Umbilical cord (tissue), 2 donors: ENCODE measurements around the gene CAPRIN2. TPM values are rescaled to one million over a fixed set of nuclear protein-coding genes. Genes with fewer than 3 reads are reported as not detected.

Experiments used
- DNase-seq: peaks from one replicate; pipeline ENCODE4 v3.0.0-alpha.2; 2015; ENCODE audit warnings: low spot score
- total RNA-seq: library from RNA; depleted of rRNA; stranded (reverse); fragments of >200 nt; gene quantifications from one replicate; pipeline ENCODE4 v1.2.3, GENCODE V29; 2014; ENCODE audit warnings: low replicate concordance; ENCODE audit not compliant: insufficient read depth

Gene CAPRIN2
- total RNA-seq, 1 donor from 2014 or later: 38.3 TPM

DNA sequence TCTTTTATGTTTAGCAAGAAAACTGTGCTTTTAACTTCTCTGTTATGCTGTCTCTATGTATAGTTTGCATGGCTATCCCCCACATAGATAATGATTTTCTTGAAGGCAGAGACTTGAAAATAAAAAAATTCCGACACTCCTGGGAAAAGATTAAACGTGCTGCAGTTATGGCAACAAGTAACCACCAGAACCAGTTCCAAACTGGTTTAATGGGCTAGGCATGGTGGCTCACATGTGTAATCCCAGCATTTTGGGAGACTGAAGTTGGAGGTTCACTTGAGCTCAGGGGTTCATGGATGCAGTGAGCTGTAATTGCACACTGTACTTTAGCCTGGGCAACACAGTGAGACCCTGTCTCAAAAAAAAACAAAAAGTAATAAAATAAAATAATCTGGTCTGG lies 15.1 kb upstream of the CAPRIN2 start:
- no peak for DNase-seq

DNA sequence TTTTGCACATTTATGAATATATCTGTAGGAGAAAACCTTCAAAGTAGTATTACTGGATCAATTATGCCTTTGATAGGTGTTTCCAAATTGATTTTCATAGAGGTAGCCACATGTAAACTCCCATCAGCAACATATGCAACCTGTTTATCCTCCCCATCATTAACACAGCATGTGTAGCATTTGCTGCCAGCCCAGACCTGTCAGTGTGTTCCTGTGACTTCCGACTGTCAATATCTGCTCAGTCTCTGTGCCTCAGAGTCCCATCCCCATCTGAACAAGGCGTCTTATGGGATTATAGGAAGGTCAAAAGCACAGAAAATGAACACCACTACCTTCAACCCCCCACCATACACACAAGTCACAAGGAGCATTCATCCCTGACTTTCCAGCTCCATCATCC lies 9.5 kb upstream of the CAPRIN2 start:
- DNase-seq: no peak

DNA sequence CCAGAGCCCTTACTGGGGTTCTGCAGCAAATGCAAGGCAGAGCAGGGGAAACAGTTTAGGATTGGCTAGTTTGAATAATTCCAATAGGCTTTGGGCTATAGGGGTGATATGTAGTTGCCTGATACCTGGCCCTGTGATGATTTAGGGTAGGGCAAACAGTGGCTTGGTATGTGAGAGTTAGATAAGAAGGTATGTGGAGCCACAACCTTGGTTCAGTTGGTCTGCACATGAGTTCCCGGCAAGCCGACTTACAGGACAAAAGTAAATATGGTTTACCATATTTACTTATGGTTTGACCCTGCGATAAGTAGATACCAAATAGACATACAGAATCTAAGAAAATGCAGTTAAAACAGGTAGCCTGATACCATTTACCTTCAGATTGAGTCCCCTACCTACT lies 8.3 kb upstream of the CAPRIN2 start:
- DNase-seq: no peak

DNA sequence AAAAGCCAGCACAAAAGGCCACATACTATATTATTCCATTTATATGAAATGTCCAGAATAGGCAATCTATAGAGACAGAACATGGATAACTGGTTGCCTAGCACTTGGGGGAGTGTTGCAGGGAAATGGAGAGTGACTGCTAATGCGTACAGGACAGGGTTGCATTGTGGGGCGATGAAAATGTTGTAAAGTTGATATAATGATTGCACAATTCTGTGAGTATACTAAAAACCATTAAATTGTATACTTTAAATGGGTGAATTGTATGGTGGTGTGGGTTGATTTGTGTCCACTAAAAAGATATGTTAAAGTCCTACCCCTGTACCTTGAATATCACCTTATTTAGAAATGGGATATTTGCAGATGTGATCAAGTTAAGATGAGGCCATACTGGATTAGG lies 7.0 kb upstream of the CAPRIN2 start:
- no peak for DNase-seq

DNA sequence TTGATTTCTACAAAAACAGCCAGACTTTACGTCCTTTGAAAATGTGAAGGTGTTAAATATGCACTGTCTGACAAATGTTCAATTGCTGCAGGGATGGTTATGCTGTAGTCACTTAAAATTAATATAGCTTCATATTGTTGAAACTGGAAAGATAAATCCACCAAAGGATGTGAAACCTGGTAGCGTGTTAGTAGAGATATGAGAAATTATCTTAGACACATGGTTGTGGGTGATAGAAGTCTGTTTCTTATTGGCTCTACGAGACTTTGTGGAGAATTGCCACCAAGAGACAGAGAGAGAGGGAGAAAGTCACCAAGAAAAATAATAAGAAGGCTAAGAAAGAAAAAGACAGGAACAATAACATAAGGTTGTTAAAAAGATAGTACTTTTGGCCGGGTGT lies 2.6 kb upstream of the CAPRIN2 start:
- DNase-seq: no peak

DNA sequence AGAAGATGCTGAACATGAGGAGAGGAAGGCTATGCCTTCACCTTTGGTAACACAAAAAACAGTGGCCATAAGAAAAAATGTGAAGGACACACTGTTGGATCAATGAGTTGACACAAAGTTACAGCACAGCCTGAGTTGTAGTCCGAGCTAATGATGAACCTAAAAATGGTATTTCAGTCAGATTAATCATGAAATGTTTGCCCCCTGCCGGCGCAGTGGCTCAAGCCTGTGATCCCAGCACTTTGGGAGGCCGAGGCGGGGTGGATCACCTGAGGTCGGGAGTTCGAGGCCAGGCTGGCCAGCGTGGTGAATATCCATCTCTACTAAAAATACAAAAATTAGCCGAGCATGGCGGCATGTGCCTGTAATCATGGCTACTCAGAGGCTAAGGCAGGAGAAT lies 1.3 kb upstream of the CAPRIN2 start:
- DNase-seq: no peak

DNA sequence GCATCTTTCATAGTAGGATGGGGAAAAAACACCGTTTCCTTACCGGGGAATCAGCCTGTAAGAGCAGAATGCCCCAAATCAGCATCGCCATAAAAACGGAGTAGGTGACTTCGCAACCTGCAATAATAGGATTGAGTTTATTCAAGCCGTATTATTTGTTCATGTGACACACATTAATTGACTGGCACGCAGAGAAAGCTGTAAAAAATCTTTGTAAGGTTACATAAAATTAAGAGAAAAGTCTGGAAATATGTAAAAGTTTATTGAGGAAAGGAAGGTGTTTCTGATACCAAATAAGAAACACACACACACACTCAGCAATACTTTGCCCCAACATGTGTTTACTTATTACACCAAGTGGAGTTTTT lies 628 bp upstream of the CAPRIN2 start:
- DNase-seq: no peak

DNA sequence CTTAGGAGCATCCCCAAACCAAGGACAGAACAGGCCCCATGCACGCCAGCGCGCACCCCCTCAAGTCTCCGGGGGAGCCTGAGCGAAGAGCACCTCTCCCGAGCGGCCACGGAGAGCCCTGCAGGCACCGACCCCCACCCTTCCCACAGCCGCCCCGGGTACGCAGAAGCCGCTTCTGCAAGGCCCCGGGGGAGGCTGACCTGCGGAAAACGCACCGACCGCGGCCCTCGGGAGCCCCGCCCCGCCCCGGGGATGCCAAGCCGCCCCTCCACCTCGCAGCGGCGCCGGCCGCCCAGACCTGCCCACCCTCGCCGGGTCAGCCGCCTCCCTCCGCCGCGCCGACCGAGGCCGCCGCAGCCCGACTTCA lies 385 bp downstream of the CAPRIN2 start:
- no peak for DNase-seq

DNA sequence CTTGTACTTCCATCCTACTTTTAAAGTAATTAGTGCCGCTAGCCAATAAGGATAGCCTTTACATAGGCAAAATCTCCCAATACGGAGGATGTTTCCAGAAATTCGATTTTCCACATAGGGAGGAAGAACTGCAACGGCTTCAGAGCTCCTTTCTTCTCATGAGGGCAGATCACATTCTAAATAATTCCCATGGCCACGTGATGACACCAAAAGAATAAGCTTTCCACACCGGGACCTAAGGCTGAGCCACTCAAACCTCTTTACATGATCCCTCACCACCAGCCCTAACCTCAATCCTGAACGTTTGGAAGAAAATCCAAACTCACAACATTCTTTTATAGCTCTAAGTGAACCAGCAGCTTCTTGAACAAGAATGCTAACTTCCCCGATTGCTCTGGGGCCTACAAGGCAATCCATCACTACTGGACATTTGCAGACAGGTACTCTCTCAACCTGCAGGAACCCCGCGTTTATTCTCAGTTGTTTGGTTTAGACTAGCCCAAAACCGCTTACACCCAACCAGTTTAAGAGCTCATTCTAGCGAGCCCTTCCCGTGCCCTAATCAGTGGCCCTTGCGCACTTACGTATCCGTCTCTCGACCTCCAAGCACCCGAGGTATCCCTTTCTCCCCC lies 884 bp downstream of the CAPRIN2 start:
- DNase-seq: peak; percentile 28

DNA sequence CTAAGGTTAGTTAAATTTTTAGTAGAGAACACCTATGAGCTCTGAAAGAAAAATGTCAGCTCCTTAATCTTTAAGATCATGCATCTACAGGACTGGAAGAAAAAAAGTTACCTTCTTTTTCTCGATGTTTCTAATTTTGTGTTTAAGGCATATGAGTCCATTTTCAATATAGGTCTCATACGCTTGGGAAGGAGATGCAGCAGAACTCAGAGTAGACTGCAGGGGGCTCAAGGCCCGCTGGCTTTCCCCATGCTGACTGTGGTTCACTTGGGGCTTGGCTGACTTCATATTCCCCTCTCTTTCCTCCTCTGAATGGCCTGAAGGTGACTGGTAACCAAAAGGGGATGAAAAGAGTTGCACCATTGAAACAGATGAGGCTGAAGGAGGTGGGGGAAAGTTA lies 1.5 kb downstream of the CAPRIN2 start:
- DNase-seq: no peak

DNA sequence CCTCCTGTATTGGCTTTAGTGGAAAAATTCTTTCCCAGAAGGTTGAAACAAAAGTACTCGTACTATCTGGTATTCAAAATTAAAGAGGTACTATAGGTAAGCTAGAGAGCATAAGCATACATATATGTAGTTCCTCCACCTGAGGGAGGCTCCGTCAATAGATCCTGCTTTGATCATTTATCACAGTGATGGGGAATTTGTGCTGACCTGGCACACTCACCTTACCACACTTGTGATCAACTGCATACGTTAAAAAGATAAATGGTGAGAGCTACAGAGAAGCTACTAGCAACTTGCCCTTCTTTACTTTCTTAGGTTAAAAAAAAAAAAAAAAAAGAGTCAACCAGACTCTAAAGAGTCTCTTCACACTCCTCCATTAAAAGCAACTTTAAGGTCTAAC lies 2.5 kb downstream of the CAPRIN2 start:
- no peak for DNase-seq

DNA sequence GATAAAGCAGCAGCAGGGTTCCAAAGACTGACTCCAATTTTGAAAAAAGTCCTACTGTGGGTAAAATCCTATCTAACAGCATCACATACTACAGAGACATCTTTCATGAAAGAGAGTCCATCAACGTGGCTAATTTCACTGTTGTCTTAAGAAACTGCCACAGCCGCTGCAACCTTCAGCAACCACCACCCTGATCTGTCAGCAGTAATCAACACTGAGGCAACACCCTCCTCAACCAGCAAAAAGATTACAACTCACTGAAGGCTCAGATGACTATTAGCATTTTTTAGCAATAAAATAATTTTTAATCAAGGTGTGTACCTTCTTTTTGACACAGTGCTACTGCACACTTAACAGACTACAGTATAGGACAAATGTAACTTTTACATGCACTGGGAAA lies 6.6 kb downstream of the CAPRIN2 start:
- no peak for DNase-seq

DNA sequence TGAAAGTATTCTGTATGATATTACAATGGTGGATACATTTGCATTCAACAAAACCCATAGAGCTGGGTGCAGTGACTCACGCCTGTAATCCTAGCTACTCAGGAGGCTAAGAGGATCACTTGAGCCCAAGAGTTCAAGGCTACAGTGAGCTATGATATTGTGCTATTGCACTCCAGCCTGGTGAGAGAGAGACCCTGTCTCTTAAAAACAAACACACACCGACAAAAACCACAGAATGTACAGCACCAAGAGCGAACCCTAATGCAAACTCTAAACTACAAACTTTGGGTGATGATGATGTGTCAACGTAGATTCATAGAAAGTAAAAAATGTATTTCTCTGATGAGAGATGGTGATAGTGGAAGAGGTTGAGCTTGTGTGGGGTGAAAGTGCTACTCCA lies 8.6 kb downstream of the CAPRIN2 start:
- DNase-seq: no peak

DNA sequence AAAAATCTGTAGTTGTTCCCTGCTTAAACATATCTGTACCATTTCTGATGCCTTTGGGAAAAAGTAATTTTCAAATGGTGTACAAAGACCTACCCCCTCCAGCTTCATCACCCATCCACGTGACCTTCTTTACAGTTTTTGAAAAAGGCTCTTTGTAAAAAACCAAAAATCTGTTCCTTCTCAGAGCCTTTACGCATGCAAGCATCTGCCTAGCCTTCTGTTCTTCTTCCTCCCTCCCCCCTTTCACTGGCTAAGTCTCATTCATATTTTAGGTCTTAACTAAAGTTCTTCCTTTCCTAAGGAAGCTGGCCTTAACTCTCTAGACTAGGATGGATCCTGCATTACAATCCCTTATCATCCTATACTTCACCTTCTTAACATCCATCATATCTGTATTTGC lies 10.4 kb downstream of the CAPRIN2 start:
- DNase-seq: no peak

DNA sequence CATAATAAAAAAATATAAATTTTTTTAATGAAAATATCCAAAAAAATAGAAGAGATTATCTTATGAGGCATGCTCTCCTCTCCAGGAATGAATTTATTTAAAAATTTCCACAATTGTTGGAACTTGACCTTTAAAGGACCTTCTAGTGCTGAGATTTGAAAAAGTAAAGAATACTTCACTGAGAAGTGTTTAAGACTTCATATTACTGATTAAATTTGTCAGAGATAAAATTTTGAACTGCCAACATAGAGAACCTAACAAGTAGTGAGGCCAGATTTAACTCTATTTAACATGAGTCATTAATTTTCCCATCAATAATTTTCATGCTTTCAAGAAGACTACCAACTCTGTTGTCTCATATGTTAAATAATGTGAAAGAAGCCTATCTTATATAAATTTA lies 14.5 kb downstream of the CAPRIN2 start:
- DNase-seq: no peak

DNA sequence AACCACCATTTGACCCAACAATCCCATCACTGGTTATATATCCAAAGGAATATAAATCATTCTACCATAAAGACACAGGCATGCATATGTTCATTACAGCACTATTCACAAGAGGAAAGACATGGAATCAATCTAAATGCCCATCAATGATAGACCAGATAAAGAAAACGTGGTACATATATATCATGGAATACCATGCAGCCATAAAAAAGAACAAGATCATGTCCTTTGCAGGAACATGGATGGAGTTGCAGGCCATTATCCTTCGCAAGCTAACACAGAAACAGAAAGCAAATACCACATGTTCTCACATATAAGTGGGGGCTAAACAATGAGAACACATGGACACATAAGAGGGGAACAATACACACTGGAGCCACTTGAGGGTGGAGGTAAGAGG lies 15.7 kb downstream of the CAPRIN2 start:
- no peak for DNase-seq

DNA sequence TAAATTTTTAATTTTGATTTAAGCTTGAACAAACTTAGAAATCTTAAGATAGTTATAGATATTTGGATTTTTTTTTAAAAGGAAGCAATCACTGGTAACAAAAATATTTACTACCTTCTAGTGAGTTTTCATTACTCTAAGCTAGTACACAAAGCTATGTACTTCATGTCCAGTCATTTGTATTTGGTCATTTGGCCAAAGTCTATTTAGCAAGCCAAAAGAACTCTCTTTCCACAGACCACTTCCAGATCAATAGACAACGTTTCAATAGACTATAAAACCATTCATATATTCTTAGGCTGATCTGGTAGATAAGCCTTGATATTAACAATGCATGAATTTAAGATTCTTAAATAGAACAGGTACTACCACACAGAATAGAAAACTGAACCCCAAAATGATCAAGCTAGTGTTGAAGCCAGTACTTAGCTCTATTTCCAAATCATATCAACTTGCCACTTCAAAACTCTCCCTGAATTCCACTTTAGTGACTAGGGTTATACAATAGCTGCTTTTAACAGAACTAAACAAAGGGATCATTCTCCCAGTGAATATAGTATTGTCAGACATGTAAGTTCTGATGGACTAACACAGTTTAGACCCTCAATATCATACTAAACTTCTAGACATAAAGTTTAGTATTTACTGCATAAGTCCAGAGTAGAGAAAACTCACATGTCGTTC lies 21.7 kb downstream of the CAPRIN2 start:
- no peak for DNase-seq

DNA sequence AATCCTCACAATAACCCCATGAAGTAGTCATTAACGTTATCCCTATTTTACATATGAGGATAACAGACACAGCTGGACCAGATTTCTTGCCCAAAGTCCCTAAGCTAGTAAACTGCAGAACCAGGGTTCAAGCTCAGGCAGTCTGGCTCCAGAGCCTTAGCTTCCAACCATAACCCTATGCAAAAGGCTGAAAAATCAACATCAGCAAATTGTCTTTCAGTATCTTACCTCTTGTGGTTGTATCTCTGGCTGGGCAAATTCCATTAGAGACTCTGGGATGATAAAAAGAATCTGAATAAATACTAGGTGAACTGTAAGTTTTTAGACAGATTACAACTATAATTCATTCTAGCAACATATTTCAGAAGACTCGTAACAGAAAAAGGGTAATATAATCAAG lies 24.7 kb downstream of the CAPRIN2 start:
- DNase-seq: no peak

DNA sequence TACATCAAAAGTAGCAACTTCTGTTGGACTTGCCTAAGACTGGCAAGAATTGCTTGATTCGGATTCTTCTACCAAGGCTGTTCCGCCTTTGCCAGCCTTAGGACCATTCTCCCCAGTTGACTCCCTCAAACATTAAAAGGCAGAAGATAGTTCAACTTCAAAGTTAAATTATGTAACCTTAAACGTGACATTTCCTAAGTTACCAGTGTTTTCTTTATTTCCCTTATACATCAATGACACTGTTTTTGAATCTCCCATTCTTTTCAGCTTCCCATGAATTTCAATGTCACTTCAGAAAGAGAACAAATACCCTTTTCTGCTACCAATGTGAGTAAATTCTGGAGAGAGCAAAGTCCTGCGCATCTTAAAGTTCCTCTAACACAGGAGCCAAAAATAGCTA lies 25.2 kb downstream of the CAPRIN2 start:
- no peak for DNase-seq

DNA sequence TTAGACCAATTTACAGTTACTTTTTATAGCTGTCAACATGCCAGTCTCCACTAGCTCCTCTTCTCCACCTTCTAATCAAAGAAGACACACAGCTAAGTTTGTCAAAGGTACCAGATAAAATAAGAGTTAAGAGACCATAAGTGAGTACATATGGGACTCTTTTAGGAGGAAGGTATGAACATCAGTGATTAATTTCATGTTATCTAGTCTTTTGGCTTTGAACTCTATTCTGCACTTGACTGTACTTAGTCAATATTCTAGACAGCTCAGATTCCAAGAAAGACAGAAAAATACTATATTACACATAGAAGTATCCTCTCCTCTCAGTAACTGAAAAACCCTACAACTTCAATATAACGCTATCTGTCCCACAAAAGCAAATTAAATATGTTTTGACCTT lies 28.1 kb downstream of the CAPRIN2 start:
- DNase-seq: no peak

DNA sequence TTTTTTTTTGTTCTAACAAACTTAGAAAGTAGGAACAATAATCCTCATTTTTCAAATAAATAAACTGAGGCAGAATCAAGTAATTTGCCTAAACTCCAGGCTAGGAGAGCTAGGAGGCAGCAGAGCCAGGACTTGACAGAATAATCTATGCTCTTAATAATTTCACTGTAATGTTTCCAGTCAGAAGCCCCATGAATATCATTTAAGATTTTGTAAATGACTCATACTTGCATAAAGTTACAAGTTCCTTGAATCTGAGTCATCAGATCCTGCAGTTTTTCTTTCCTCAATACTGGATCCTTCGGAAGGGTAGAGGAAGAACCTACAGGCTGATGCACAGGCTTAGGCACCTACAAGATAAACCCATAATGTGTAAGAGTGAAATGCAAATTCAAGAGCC lies 29.0 kb downstream of the CAPRIN2 start:
- DNase-seq: peak; percentile 60

DNA sequence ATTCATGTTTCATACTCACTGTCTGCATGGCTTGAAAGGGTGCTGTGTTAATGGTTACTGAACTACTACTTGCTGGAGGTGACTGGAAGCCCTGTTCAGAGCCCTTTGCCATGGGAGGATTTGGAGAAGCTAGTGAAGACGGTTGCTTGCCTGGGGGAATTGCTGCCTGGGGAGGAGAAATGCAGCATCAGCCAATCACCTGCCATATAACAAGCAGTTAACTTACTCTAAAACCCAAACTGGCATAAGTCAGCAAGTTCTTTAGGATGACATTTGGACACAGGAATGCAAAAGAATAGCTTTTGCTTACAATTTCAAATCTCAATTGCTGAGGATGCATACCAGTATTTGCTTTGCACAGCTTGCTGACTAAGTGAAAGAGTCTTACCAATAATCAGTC lies 35.7 kb downstream of the CAPRIN2 start:
- peak; percentile 75 for DNase-seq

DNA sequence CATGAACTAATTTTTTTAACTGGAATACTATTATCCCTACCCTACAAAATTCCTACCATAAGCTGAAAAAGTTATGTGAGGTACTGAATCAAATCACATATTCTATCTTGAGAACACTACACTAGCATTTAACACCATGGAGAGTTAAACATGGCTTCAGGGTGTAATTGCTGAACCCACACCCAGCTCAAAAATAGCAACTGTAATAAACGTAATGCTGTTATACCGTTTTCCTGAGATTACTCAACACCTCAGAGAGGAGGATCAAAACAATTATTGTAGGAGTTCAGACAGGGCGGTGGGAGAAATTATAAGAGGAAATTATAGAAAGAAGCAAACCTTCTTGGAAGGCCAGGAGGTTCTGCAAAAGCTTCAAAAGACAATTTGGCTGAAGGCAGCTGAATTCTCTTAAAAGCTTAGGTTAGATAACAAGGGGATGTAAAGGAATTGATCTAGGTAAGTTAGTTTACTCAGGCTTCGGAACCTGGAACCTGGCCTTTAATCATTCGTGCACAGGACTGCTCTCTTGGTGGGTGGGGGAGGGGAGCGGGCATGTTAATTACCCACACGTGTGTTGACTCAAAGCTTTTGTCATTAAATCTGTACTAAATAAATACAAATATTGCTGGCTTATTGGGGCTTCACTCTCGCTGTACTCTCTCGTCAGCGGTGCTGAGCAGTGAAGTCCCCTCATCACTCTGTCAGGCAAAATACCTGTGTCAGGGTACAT lies 47.0 kb downstream of the CAPRIN2 start:
- DNase-seq: no peak
